Gastrocnemius medialis (tissue), 4 donors: ENCODE measurements around the gene DYNC2I2. TPM values are rescaled to one million over a fixed set of nuclear protein-coding genes. Genes with fewer than 3 reads are reported as not detected.
"Not testable (repeated sequence)": the region's sequence is repeated elsewhere in the genome, so short reads cannot be mapped to it uniquely, and the experiment has no call there.

Experiments
- ATAC-seq, 2 donors: fragments of 150-250 bp; one replicate each; pipeline ENCODE4 v1.9.1; 2016
- DNase-seq, 2 donors: peaks; one replicate each; pipeline ENCODE4 v3.0.0-alpha.2; 2019
- H3K27ac ChIP-seq, 4 donors: fragments of 200-600 bp; sonication (generic); 1 replicate in 1 of 4; 2 replicates in 3 of 4; pipeline ENCODE4 v1.5.1; 2016 to 2018; ENCODE audit warnings: mild to moderate bottlenecking in 2 of 4, moderate library complexity in 1 of 4
- H3K27me3 ChIP-seq, 3 donors: fragments of 200-600 bp; sonication (generic) in 2 of 3; 1 replicate in 1 of 3; 2 replicates in 2 of 3; pipeline versions ENCODE4 v1.5.1 to v1.6.0; 2016 to 2019; ENCODE audit warnings: mild to moderate bottlenecking in 1 of 3, moderate library complexity in 1 of 3
- H3K36me3 ChIP-seq, 2 donors: fragments of 200-600 bp; sonication (generic) in 1 of 2; one replicate each; pipeline ENCODE4 v1.5.1; 2017 to 2018
- H3K4me1 ChIP-seq, 2 donors: fragments of 200-600 bp; sonication (generic) in 1 of 2; one replicate each; pipeline ENCODE4 v1.5.1; 2016 to 2017; ENCODE audit warnings: mild to moderate bottlenecking in 2 of 2
- H3K4me3 ChIP-seq, 4 donors: fragments of 200-600 bp; sonication (generic) in 3 of 4; 1 replicate in 1 of 4; 2 replicates in 3 of 4; pipeline ENCODE4 v1.5.1; 2016 to 2019; ENCODE audit warnings: mild to moderate bottlenecking in 2 of 4
- H3K9me3 ChIP-seq, 3 donors: fragments of 200-600 bp; sonication (generic) in 2 of 3; 1 replicate in 1 of 3; 2 replicates in 2 of 3; pipeline ENCODE4 v1.5.1; 2016 to 2019
- CTCF ChIP-seq, 5 experiments: fragments of 450-650 bp in 3 of 5; fragments of 200-600 bp in 2 of 5; sonication (generic) in 2 of 5; IDR thresholded peaks in 4 of 5; conservative IDR thresholded peaks in 1 of 5; 1 replicate in 4 of 5; 2 replicates in 1 of 5; pipeline ENCODE4 v1.5.1; 2016 to 2019; ENCODE audit warnings: antibody characterized with exemption in 5 of 5, mild to moderate bottlenecking in 3 of 5, moderate library complexity in 3 of 5
- POLR2A ChIP-seq, 2 donors: fragments of 450-650 bp; IDR thresholded peaks; one replicate each; pipeline ENCODE4 v1.6.1; 2017; ENCODE audit warnings: antibody characterized with exemption in 2 of 2, mild to moderate bottlenecking in 2 of 2, moderate library complexity in 2 of 2
- in situ Hi-C, 4 donors: fragments of 200-750 bp; cut with MboI; loops; one replicate each; pipeline versions ENCODE4 v1.15.0 to v1.8.0; 2017; ENCODE audit warnings: low sequenced_read_pairs in 4 of 4
- intact Hi-C: fragments of 100-400 bp; cut with DNase I; formaldehyde crosslinking; loops from one replicate; pipeline ENCODE4 v1.15.1; 2023; ENCODE audit warnings: low total_unique reads
- total RNA-seq, 4 donors: library from RNA; depleted of rRNA; stranded (reverse); fragments of >200 nt; gene quantifications; one replicate each; pipeline versions ENCODE4 v1.1.0 to v1.2.3, GENCODE V29; 2016

Gene DYNC2I2
- total RNA-seq, 4 donors from 2014 or later: 11.4 to 29.1 (median 21.1) TPM

GRCh38 chr9:128696923-128697707 lies 40.5 kb upstream of the DYNC2I2 start:
- no peaks in the 10 kb centered on the region for H3K9me3 ChIP-seq
- peaks cover 0 to 1% of the 10 kb centered on the region in 2 donors for H3K4me1 ChIP-seq
- no peak for TF ChIP-seq POLR2A (IDR thresholded peaks at IDR 0.05)
- no peak for TF ChIP-seq CTCF (IDR thresholded peaks at IDR 0.05 in 4 of 5, conservative IDR thresholded peaks at IDR 0.05 in 1 of 5)
- H3K27ac ChIP-seq: no peak overlapping the region
- H3K4me3 ChIP-seq: no peak overlapping the region
- no peak for DNase-seq
- intact Hi-C loops: no loop called here
- in situ Hi-C loops: no loop called here
- ATAC-seq: no peak
- peaks cover 0 to 40% of the 10 kb centered on the region in 2 donors for H3K36me3 ChIP-seq
- no peaks in the 10 kb centered on the region for H3K27me3 ChIP-seq

GRCh38 chr9:128694344-128694743 lies 37.7 kb upstream of the DYNC2I2 start:
- no peak for TF ChIP-seq CTCF (IDR thresholded peaks at IDR 0.05 in 4 of 5, conservative IDR thresholded peaks at IDR 0.05 in 1 of 5)
- TF ChIP-seq POLR2A (IDR thresholded peaks at IDR 0.05): no peak
- Histone ChIP-seq H3K36me3 (peaks cover 0 to 48% of the 10 kb centered on the region in 2 donors), H3K27me3 (no peaks in the 10 kb centered on the region), H3K9me3 (no peaks in the 10 kb centered on the region), H3K4me1 (peaks cover 12 to 13% of the 10 kb centered on the region in 2 donors), H3K4me3 (no peak overlapping the region), H3K27ac (no peak overlapping the region)
- in situ Hi-C loops (no loop called here), intact Hi-C loops (no loop called here)
- ATAC-seq (no peak), DNase-seq (no peak)

- ATAC-seq, H3K9me3 ChIP-seq, H3K4me3 ChIP-seq, intact Hi-C loops, DNase-seq, in situ Hi-C loops, H3K27ac ChIP-seq, H3K27me3 ChIP-seq: not testable (repeated sequence)
- Histone ChIP-seq H3K36me3 (peaks cover 0 to 48% of the 10 kb centered on the region in 2 donors), H3K4me1 (peaks cover 12 to 13% of the 10 kb centered on the region in 2 donors)
Measured at GRCh38 chr9:128693738-128694137, 37.1 kb upstream of the DYNC2I2 start.

GRCh38 chr9:128690684-128691034 lies 34.0 kb upstream of the DYNC2I2 start:
- peak overlapping the region; percentile 66 to 90 (median 76) for H3K27ac ChIP-seq
- in situ Hi-C loops: no loop called here

More at GRCh38 chr9:128690684-128691034, 34.0 kb upstream of the DYNC2I2 start:
- TF ChIP-seq POLR2A (IDR thresholded peaks at IDR 0.05) (no peak), CTCF (IDR thresholded peaks at IDR 0.05 in 4 of 5, conservative IDR thresholded peaks at IDR 0.05 in 1 of 5) (no peak)
- no peaks in the 10 kb centered on the region for H3K27me3 ChIP-seq
- DNase-seq (no peak), ATAC-seq (no peak)
- H3K4me3 ChIP-seq: peak overlapping the region; percentile 54 to 71 (median 68)
- H3K9me3 ChIP-seq: no peaks in the 10 kb centered on the region
- intact Hi-C loops: no loop called here
- peaks cover 0 to 39% of the 10 kb centered on the region in 2 donors for H3K36me3 ChIP-seq
- peaks cover 12 to 19% of the 10 kb centered on the region in 2 donors for H3K4me1 ChIP-seq
